HG03108 (cell line): ENCODE data around the gene USP2.

Source experiments
- ATAC-seq: cut with Tn5 transposase; IDR thresholded peaks from one replicate; pipeline ENCODE4 v1.9.1; 2021; ENCODE audit warnings: moderate library complexity; ENCODE audit not compliant: unreplicated experiment

The USP2 gene

GRCh38 chr11:119377112-119377901 lies 4.2 kb downstream of the USP2 start:
- no peak for ATAC-seq

GRCh38 chr11:119376197-119376847 lies 5.2 kb downstream of the USP2 start:
- ATAC-seq = no peak

GRCh38 chr11:119375337-119376196 lies 5.9 kb downstream of the USP2 start:
- no peak for ATAC-seq

GRCh38 chr11:119374632-119375336 lies 6.7 kb downstream of the USP2 start:
- ATAC-seq = no peak

GRCh38 chr11:119373921-119374631 lies 7.4 kb downstream of the USP2 start:
- no peak for ATAC-seq

GRCh38 chr11:119373059-119373920 lies 8.2 kb downstream of the USP2 start:
- no peak for ATAC-seq

- ATAC-seq = no peak
These were observed 9.0 kb downstream of the USP2 start for GRCh38 chr11:119372260-119373058.

- ATAC-seq = no peak
These were observed 9.7 kb downstream of the USP2 start for GRCh38 chr11:119371778-119372182.

- ATAC-seq = no peak
These were observed 10.4 kb downstream of the USP2 start for GRCh38 chr11:119371067-119371601.

GRCh38 chr11:119370486-119371046 lies 10.9 kb downstream of the USP2 start:
- ATAC-seq = no peak

GRCh38 chr11:119369132-119369925 lies 12.2 kb downstream of the USP2 start:
- ATAC-seq = no peak

GRCh38 chr11:119368121-119369034 lies 13.1 kb downstream of the USP2 start:
- ATAC-seq = no peak

GRCh38 chr11:119367661-119368120 lies 13.8 kb downstream of the USP2 start:
- no peak for ATAC-seq

- no peak for ATAC-seq
These were observed 14.5 kb downstream of the USP2 start for GRCh38 chr11:119366690-119367620.

- ATAC-seq = no peak
These were observed 16.4 kb downstream of the USP2 start for GRCh38 chr11:119365071-119365591.
